Subcutaneous adipose tissue (tissue), 4 donors: ENCODE data around the gene ERCC6. TPM values are rescaled to one million over a fixed set of nuclear protein-coding genes. Genes with fewer than 3 reads are reported as not detected.

ENCODE experiments used
- total RNA-seq, 4 donors: library from RNA; depleted of rRNA; stranded (reverse); fragments of >200 nt; gene quantifications; one replicate each; pipeline ENCODE4 v1.1.0, GENCODE V29; 2016
- TF ChIP-seq, protein P1 (sequence below): fragments of 450-650 bp; IDR thresholded peaks from one replicate; pipeline ENCODE4 v1.5.1; 2016; ENCODE audit warnings: low read depth, mild to moderate bottlenecking, control low read depth, antibody characterized with exemption, moderate library complexity

The ERCC6 gene
- total RNA-seq, 4 donors from 2014 or later, result 12.7 to 20.6 (median 17.1) TPM

DNA sequence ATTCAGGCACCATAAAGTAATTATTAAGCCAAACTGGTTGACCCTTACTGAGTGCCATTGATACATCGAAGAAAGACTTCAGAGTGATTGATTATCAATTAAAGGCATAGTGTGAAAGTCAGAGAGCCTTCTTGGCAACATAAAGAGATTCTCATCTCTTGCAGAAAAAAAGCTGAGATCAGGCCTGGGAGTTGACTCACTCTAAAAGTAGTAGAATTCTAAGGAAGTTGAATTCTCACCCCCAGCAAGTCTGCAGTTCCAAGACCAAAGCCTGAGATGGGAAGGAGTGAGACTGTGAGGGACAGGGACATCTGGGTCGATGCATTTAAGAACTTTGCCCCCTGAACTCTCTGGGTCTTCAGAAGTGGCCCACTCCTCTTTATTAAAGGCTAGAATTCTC, 21.6 kb upstream of the ERCC6 start:
- TF ChIP-seq, protein P1, sequence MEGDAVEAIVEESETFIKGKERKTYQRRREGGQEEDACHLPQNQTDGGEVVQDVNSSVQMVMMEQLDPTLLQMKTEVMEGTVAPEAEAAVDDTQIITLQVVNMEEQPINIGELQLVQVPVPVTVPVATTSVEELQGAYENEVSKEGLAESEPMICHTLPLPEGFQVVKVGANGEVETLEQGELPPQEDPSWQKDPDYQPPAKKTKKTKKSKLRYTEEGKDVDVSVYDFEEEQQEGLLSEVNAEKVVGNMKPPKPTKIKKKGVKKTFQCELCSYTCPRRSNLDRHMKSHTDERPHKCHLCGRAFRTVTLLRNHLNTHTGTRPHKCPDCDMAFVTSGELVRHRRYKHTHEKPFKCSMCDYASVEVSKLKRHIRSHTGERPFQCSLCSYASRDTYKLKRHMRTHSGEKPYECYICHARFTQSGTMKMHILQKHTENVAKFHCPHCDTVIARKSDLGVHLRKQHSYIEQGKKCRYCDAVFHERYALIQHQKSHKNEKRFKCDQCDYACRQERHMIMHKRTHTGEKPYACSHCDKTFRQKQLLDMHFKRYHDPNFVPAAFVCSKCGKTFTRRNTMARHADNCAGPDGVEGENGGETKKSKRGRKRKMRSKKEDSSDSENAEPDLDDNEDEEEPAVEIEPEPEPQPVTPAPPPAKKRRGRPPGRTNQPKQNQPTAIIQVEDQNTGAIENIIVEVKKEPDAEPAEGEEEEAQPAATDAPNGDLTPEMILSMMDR, result no peak

DNA sequence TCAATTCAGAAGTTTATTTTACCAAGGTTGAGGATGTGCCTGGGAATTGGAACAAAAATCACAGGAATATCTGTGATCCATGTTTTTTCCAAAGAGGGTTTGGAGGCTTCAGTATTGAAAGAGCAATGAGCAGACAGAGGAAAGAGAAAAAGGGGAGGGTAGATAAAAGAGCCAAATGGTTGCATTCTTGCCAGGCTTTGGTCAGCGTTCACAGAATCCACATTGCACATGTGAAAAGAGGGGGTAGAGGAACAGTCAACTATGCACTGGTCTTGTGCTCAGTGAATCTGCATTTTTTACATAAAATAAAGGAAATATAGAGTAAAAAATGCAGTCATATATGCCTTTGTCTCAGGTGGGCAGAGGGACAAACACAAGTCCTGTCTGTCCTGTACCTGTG, 20.6 kb upstream of the ERCC6 start:
- TF ChIP-seq, protein P1, result no peak

DNA sequence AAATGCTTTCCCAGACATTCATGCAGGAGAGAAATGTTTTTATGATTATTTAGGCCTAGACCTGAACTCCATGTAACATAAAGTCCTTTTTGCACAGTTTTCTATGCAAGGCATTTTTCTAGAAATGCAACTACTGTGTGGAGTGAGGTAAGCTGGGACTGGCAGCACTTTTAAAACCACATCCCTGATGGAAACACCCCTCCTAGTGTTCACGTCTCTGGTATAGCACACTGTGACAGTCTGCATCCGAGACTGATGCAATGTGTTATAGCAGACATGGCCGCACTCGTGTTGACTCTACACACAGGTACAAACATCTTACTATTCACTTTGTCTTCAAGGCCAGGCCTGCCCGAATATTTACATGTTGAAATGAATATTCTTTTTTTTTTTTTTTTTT, 19.3 kb upstream of the ERCC6 start:
- TF ChIP-seq, protein P1, result no peak

DNA sequence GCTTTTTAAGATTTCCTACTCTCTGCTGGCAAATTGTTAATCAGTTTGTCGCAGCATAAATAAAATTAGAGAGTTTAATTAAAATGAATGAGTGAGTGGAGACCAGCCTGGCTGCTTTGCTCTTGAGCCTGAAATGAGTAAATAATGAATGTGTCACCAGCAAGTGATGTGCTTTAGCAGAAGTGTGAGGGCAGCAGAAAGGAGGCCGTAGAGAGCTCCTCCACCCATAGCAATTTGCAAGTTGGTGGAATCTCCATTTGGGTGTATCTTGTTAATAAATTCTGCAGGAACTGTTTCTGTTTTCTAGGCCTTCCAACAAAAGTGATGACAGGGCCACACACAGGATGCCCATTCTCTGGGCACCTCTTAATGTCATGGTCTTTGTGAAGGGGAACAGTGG, 18.8 kb upstream of the ERCC6 start:
- TF ChIP-seq, protein P1, result no peak

DNA sequence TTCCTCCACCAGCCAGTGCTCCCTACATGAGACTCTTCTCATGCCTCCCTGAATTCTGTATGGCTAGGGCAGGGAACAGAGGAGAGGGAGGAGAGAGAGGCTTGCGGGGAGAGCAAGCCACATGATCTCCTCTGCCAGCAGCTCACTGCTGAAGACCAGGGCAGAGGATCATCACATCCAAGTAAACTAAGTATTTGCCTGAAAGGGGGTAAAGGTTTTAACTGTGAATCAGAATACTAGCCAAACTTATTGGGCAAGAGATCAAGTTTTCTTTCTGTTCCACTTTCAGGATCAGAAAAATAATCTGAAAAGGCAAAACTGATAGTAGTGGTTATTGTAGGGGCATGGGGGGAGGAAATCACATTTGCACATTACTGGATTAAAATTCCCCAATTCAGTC, 17.8 kb upstream of the ERCC6 start:
- TF ChIP-seq, protein P1, result no peak

DNA sequence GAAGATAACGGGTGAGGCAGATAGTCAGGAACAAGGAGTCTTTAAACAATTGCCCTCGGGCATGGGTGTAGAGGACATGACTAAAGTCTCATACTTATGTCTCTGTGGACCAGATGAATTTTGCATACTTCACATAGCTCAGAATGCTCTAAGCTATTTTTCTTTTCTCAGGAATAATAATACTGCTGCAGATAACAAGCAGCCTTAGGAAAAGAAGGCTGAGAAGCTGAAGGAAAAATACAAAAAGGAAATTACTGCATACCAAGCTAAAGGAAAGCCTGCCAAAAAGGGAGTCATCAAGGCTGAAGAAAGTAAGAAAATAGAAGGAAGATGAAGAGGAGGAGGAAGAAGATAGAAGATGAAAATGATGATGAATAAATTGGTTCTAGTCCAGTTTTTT, 13.4 kb upstream of the ERCC6 start:
- TF ChIP-seq, protein P1, result no peak

DNA sequence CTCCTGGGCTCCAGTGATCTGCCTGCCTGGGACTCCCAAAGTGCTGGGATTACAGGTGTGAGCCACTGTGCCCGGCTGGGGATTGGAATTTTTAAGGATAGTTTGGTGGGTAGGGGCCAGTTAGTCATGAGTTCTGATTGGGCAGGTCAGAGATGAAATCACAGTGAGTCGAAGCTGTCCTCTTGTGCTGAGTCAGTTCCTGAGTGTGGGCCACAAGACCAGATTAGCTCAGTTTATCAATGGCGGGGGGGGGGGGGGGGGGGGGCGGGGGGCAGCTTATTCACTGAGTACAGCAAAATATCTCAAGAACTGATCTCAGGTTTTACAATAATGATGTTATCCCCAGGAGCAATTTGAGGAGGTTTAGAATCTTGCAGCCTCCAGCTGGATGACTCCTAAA, 11.6 kb upstream of the ERCC6 start:
- TF ChIP-seq, protein P1, result no peak
